ENCODE measurements around the gene ARRDC1. TPM values are rescaled to one million over a fixed set of nuclear protein-coding genes. Genes with fewer than 3 reads are reported as not detected.

ARRDC1 gene
- total RNA-seq, 3 donors from 2014 or later = 23.8 to 122 (median 57.0) TPM

DNA sequence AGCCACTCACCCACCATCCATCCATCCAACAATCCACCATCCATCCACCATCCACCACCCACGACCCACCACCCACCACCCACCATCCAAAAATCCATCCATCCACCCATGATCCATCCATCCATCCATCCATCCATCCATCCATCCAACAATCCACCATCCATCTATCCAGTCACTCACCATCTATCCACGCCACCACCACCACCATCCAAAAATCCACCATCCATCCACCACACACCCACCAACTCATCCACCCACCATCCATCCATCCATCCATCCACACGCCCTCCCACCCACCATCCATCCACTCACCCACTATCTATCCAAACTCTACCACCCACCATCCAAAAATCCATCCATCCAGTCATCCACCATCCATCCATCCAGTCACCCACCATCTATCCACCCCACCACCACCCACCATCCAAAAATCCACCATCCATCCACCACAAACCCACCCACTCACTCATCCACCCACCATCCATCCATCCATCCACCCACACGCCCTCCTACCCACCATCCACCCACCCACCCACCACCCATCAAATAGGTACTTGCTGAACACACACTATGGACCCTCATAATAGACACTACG, 35.8 kb upstream of the ARRDC1 start:
- H3K36me3 ChIP-seq = no peaks in the 10 kb centered on the region
- H3K27ac ChIP-seq = no peak overlapping the region
- H3K27me3 ChIP-seq = no peaks in the 10 kb centered on the region
- H3K4me1 ChIP-seq = no peaks in the 10 kb centered on the region
- H3K9me3 ChIP-seq = no peaks in the 10 kb centered on the region
- no peak for TF ChIP-seq POLR2A (IDR thresholded peaks at IDR 0.05)
- no peak for TF ChIP-seq POLR2AphosphoS5 (IDR thresholded peaks at IDR 0.05)
- TF ChIP-seq, protein P1, sequence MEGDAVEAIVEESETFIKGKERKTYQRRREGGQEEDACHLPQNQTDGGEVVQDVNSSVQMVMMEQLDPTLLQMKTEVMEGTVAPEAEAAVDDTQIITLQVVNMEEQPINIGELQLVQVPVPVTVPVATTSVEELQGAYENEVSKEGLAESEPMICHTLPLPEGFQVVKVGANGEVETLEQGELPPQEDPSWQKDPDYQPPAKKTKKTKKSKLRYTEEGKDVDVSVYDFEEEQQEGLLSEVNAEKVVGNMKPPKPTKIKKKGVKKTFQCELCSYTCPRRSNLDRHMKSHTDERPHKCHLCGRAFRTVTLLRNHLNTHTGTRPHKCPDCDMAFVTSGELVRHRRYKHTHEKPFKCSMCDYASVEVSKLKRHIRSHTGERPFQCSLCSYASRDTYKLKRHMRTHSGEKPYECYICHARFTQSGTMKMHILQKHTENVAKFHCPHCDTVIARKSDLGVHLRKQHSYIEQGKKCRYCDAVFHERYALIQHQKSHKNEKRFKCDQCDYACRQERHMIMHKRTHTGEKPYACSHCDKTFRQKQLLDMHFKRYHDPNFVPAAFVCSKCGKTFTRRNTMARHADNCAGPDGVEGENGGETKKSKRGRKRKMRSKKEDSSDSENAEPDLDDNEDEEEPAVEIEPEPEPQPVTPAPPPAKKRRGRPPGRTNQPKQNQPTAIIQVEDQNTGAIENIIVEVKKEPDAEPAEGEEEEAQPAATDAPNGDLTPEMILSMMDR (IDR thresholded peaks at IDR 0.05) = no peak
- no peak for DNase-seq (ENCODE audit: low spot score in 2 of 2)
- intact Hi-C loops (cut with DNase I; ENCODE audit: low total_unique reads) = loop anchor here (2.0 kb wide), 1 partner anchor 63 kb away; no protein-coding TSS in a partner anchor
- no peak overlapping the region for H3K4me3 ChIP-seq

DNA sequence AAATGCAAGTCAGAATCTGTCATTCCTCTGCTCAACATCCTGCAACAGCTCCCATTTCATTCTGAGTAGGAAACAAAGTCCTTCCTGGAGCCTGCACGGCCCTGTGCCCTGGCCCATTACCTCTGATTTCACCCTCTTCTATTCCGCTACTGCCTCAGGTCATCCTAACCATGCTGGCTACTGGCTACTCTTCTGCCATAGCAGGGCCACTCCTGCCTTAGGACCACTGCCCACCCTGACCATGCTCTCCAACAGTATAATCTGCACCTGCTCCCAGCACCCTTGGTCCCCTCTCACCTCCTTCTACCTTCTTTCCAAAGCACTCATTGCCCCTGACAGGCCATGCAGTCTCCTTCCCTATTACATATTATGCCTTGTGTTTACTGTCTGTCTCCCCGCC, 34.9 kb upstream of the ARRDC1 start:
- no peak for DNase-seq (ENCODE audit: low spot score in 2 of 2)
- Histone ChIP-seq H3K27ac (no peak overlapping the region), H3K9me3 (no peaks in the 10 kb centered on the region), H3K27me3 (no peaks in the 10 kb centered on the region), H3K36me3 (no peaks in the 10 kb centered on the region), H3K4me1 (no peaks in the 10 kb centered on the region), H3K4me3 (no peak overlapping the region)
- intact Hi-C loops (cut with DNase I; ENCODE audit: low total_unique reads) = loop anchor here (2.0 kb wide), 1 partner anchor 64 kb away; no protein-coding TSS in a partner anchor
- no peak for TF ChIP-seq POLR2AphosphoS5 (IDR thresholded peaks at IDR 0.05)
- TF ChIP-seq POLR2A (IDR thresholded peaks at IDR 0.05) = no peak
- TF ChIP-seq, protein P1 (IDR thresholded peaks at IDR 0.05) = no peak

DNA sequence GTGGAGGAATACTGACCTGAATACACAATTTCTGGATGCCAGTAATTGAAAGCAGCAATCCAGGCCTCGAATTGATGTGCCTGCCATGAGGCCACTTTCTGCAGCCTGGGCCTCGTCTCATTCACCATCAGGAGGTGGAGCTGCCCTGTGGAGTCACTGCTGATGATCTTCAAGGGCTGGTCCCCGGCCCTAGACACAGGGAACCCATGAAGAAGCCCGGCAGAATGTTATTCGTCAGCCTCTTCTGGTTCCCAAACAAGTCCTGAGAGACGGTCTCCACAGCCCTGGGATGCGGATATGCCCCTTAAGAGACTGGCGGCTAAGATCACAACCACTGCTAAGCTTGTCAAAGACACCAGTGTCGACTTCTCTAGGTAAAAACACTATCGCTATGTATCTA, 31.3 kb upstream of the ARRDC1 start:
- Histone ChIP-seq H3K27me3 (no peaks in the 10 kb centered on the region), H3K36me3 (no peaks in the 10 kb centered on the region), H3K4me1 (peaks cover 8% of the 10 kb centered on the region in 2 donors), H3K4me3 (no peak overlapping the region), H3K27ac (no peak overlapping the region), H3K9me3 (no peaks in the 10 kb centered on the region)
- TF ChIP-seq POLR2AphosphoS5 (IDR thresholded peaks at IDR 0.05) (no peak), POLR2A (IDR thresholded peaks at IDR 0.05) (no peak)
- TF ChIP-seq, protein P1 (IDR thresholded peaks at IDR 0.05) = no peak
- intact Hi-C loops (cut with DNase I; ENCODE audit: low total_unique reads) = no loop called here
- no peak for DNase-seq (ENCODE audit: low spot score in 2 of 2)

DNA sequence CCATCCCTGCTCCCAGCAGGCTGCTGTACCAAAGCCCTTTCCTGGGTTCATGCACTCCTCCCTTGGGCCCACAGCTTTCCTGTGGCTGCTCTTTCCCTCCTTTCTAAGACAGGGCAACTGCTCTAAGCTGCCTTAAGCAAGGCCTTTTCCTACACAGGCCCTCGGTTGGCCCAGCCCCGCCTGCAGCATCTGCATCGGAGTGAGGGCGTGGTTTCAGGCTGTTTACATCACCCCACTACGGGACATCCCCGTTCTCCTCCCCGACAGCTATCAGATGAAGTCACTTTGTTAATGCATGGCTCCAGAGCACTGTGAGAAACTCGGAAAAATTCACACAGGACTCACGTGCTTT, 30.1 kb upstream of the ARRDC1 start:
- Histone ChIP-seq H3K27me3 (no peaks in the 10 kb centered on the region), H3K9me3 (no peaks in the 10 kb centered on the region), H3K27ac (no peak overlapping the region), H3K4me3 (no peak overlapping the region), H3K36me3 (no peaks in the 10 kb centered on the region), H3K4me1 (peaks cover 8% of the 10 kb centered on the region in 2 donors)
- DNase-seq (ENCODE audit: low spot score in 2 of 2) = no peak
- intact Hi-C loops (cut with DNase I; ENCODE audit: low total_unique reads) = no loop called here
- TF ChIP-seq POLR2A (IDR thresholded peaks at IDR 0.05) (no peak), POLR2AphosphoS5 (IDR thresholded peaks at IDR 0.05) (no peak)
- TF ChIP-seq, protein P1 (IDR thresholded peaks at IDR 0.05) = no peak

- TF ChIP-seq, protein P1 (IDR thresholded peaks at IDR 0.05) = no peak
- TF ChIP-seq POLR2A (IDR thresholded peaks at IDR 0.05) = no peak
- no peak for TF ChIP-seq POLR2AphosphoS5 (IDR thresholded peaks at IDR 0.05)
- Histone ChIP-seq H3K9me3 (no peaks in the 10 kb centered on the region), H3K36me3 (no peaks in the 10 kb centered on the region), H3K4me1 (peaks cover 8% of the 10 kb centered on the region in 2 donors), H3K27ac (no peak overlapping the region), H3K27me3 (no peaks in the 10 kb centered on the region), H3K4me3 (no peak overlapping the region)
- no peak for DNase-seq (ENCODE audit: low spot score in 2 of 2)
- intact Hi-C loops (cut with DNase I; ENCODE audit: low total_unique reads) = no loop called here
Measured at GRCh38 chr9:137575716-137576411, 29.6 kb upstream of the ARRDC1 start.
